Measurements from ENCODE around the gene DVL2.

The DVL2 gene

DNA sequence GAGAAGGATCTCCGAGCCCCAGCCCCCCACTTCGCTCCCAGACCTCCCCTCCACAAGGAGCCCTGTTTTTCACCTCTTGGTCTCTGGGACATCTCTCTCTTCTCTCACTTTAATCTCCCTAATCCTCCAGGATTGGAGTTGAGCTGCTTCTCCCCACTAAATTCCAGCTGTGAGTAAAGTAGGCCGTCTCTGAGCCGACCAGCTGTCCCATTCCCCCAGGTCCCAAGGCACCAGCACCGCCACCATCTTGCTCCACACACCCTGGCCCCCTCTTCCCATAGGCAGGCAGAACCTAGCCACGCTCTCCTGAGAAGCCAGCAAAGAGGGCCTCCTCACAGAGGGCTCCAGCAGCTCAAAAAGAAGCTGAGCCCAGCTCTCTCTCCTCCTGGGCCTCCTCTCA lies 15.6 kb downstream of the DVL2 start:
- no peak overlapping the region for H3K4me3 ChIP-seq (ENCODE audit: low read length)
- H3K27ac ChIP-seq (ENCODE audit: low read length), result no peak overlapping the region
- no CpG with 5 or more reads among the region's 6 CpGs for WGBS (ENCODE audit: insufficient coverage, insufficient read length)
- H3K36me3 ChIP-seq (ENCODE audit: control insufficient read depth, insufficient read depth, low read length), result peaks cover 19% of the 10 kb centered on the region
- H3K27me3 ChIP-seq (ENCODE audit: control insufficient read depth, insufficient read depth, low read length), result no peaks in the 10 kb centered on the region
- DNase-seq (ENCODE audit: low read depth, low spot score), result no peak
- H3K9me3 ChIP-seq (ENCODE audit: control insufficient read depth, insufficient read depth, low read length), result no peaks in the 10 kb centered on the region
- H3K4me1 ChIP-seq (ENCODE audit: control insufficient read depth, insufficient read depth, low read length), result peaks cover 3% of the 10 kb centered on the region

DNA sequence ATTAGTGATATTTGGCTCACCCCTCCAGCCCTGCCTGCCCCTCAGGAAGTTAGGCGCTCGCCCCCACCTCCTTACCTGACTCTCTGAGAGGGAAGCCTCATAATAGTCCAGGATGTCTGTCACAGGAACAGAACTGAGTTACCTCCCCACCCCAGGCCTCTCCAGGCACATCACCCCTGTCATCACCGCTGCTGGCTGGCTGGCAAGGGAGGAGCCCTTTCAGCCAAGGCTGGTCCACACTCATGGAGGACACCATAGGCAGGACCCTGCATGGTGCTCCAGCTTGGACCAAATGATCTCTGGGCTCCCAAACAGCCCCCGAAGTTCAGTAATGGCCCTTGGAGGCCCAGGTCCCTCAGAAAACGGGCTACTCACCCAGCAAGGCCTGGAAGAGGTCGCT lies 16.2 kb downstream of the DVL2 start:
- Histone ChIP-seq H3K4me1 (ENCODE audit: control insufficient read depth, insufficient read depth, low read length) (peaks cover 3% of the 10 kb centered on the region), H3K27ac (ENCODE audit: low read length) (no peak overlapping the region), H3K4me3 (ENCODE audit: low read length) (no peak overlapping the region), H3K36me3 (ENCODE audit: control insufficient read depth, insufficient read depth, low read length) (peaks cover 13% of the 10 kb centered on the region; the same call in 1 of the 2 replicates), H3K27me3 (ENCODE audit: control insufficient read depth, insufficient read depth, low read length) (no peaks in the 10 kb centered on the region), H3K9me3 (ENCODE audit: control insufficient read depth, insufficient read depth, low read length) (no peaks in the 10 kb centered on the region)
- DNase-seq (ENCODE audit: low read depth, low spot score), result no peak
- no CpG with 5 or more reads among the region's 6 CpGs for WGBS (ENCODE audit: insufficient coverage, insufficient read length)

DNA sequence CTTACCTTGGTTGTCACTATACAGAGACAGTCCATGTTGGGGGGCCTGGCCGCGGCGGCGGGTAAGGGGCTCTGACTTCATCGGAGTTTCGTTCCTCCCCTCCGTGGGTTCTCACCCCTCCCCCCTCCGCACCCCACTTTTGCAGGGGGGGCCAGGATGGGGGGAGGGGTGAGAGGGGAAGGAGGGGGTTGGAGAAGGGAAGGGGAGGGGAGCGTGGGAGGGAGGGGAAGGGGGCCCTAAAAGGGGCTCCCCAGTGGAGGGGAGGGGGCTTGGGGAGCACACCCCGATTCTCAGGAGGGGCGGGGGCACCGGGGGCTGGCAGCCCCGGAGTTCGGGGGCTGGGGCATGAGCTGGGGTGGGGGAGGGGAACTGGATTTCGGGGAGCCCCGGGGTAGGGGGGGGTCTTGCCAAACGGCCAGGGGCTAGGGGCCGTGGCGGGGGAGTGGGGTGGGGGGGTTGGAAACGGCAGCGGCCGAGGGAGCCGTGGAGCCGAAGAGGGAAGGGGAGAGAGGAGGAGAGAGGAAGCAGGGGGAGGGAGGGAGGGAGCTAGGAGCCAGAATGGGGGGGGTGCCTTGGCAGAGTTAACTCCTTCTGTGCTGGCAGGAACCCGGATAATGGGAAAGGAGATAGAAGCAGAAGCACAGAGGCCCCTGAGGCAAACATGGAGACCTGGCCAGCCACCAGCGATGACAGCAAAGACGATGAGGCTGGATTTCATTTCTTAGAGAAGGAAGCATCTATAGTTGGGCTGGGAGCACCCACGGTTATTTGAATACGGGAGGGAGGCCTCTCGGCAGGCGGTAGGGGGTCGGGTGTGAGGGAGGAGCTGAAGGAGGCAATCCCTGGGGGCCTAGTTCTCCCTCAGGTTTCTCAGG lies 17.0 kb downstream of the DVL2 start:
- no peaks in the 10 kb centered on the region for H3K27me3 ChIP-seq (ENCODE audit: control insufficient read depth, insufficient read depth, low read length)
- peaks cover 3% of the 10 kb centered on the region for H3K4me1 ChIP-seq (ENCODE audit: control insufficient read depth, insufficient read depth, low read length)
- H3K4me3 ChIP-seq (ENCODE audit: low read length), result peak overlapping the region; percentile 35; the same call in 1 of the 2 replicates
- H3K36me3 ChIP-seq (ENCODE audit: control insufficient read depth, insufficient read depth, low read length), result peaks cover 7% of the 10 kb centered on the region; the same call in 1 of the 2 replicates
- DNase-seq (ENCODE audit: low read depth, low spot score), result no peak
- no CpG with 5 or more reads among the region's 32 CpGs for WGBS (ENCODE audit: insufficient coverage, insufficient read length)
- no peaks in the 10 kb centered on the region for H3K9me3 ChIP-seq (ENCODE audit: control insufficient read depth, insufficient read depth, low read length)
- H3K27ac ChIP-seq (ENCODE audit: low read length), result no peak overlapping the region

DNA sequence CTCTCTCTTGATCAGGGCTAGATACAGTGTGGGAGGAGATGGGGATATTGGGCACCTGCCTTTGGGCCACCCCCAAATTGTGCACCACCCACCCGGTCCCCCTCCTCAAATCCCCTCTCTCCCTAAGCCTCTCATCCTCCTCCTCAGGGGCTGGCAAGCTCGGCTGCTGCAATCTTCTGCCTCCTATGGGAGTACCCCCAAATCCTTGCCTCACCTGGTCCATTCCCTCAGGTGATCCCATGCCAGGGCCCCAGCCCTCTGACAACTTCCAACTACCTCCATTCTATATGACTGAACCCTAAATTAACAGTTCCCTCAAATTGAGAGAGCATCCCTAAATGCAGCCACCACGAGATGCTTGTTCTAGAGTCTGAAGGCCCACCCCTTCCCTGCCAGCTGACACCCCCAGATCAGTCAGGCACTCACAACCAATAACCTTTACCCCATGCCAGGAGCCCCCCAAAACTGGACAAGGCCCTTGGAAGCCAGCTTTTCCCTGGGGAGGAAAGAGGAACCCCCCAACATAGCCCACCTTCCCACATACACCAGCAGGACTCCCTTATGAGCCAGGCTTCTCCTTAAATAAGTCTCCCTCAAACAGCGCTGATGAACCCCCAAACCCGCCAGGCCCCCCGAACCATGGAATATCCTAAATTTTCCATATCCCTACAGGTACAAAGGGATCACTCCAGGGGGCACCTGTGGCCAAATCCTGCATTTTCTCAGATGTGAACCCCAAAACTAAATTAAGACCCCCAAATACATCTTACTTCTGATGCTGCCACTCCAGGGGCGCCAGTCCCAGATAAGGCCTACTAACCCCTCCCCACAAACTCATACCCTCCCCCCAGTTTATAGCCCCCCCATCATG lies 17.8 kb downstream of the DVL2 start:
- H3K27me3 ChIP-seq (ENCODE audit: control insufficient read depth, insufficient read depth, low read length), result no peaks in the 10 kb centered on the region
- no peaks in the 10 kb centered on the region for H3K9me3 ChIP-seq (ENCODE audit: control insufficient read depth, insufficient read depth, low read length)
- no peak for DNase-seq (ENCODE audit: low read depth, low spot score)
- peaks cover 3% of the 10 kb centered on the region for H3K4me1 ChIP-seq (ENCODE audit: control insufficient read depth, insufficient read depth, low read length)
- 0 out of 2 replicates have a peak, but pooled peaks cover 3% of the 10 kb centered on the region for H3K36me3 ChIP-seq (ENCODE audit: control insufficient read depth, insufficient read depth, low read length)
- no CpG with 5 or more reads among the region's 7 CpGs for WGBS (ENCODE audit: insufficient coverage, insufficient read length)
- peak overlapping the region; percentile 35; the same call in 1 of the 2 replicates for H3K4me3 ChIP-seq (ENCODE audit: low read length)
- no peak overlapping the region for H3K27ac ChIP-seq (ENCODE audit: low read length)

DNA sequence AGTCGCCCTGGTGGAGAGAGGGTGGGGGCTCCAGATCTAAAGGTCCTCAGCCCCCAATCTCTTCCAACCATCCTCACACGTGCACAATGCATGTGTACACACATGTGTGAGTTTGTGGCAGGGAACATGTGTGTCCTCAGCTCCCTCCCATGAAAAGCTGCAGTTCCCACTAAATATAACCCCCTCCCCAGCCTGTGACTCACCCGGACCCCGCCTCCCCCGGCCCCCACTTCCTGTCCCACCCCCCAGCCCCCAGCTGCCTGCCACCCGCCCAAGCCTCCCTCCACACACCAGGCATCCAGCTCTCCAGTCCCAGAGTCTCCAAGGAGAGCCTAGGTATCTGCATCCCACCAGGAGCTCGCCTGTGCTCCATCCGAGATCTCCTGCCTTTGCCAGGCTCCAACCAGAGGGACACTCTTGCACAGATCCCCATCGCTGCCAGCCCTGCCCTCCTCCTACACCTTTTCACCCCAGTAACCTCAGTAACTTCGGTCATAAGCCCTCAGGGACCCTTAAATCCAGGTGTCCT lies 18.6 kb downstream of the DVL2 start:
- H3K4me1 ChIP-seq (ENCODE audit: control insufficient read depth, insufficient read depth, low read length), result peaks cover 3% of the 10 kb centered on the region

DNA sequence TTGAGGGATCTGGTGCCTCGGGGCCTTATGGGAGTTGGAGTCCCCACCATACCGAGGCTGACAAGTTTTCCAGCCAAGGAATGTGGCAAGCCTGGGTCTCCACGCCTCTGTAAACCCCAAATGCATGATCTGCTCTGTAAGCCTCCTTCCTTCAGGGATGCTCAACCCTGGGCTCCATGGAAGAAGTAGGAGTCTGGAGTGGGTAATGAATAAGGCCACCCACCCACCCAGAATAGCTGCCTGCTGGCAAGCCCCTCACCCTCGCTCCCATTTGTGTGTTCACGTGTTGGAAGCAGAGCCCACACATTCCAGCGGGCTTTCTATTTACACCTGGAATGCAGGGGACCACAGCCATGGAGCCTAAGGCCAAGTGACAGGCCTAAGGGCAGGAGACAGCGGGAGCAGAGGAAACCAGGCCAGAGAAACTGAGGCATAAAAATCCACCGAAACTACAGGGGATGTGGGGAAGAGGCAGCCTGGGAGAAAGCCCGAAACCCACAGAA lies 19.1 kb downstream of the DVL2 start:
- Histone ChIP-seq H3K27me3 (ENCODE audit: control insufficient read depth, insufficient read depth, low read length) (no peaks in the 10 kb centered on the region), H3K4me3 (ENCODE audit: low read length) (no peak overlapping the region; the same call in 1 of the 2 replicates), H3K27ac (ENCODE audit: low read length) (no peak overlapping the region), H3K36me3 (ENCODE audit: control insufficient read depth, insufficient read depth, low read length) (no peaks in the 10 kb centered on the region), H3K4me1 (ENCODE audit: control insufficient read depth, insufficient read depth, low read length) (peaks cover 3% of the 10 kb centered on the region), H3K9me3 (ENCODE audit: control insufficient read depth, insufficient read depth, low read length) (no peaks in the 10 kb centered on the region)
- DNase-seq (ENCODE audit: low read depth, low spot score), result peak; percentile 90
- WGBS (ENCODE audit: insufficient coverage, insufficient read length), result no CpG with 5 or more reads among the region's 9 CpGs

More for the DNA sequence above, 18.6 kb downstream of the DVL2 start:
- Histone ChIP-seq H3K27ac (ENCODE audit: low read length) (no peak overlapping the region), H3K36me3 (ENCODE audit: control insufficient read depth, insufficient read depth, low read length) (no peaks in the 10 kb centered on the region), H3K9me3 (ENCODE audit: control insufficient read depth, insufficient read depth, low read length) (no peaks in the 10 kb centered on the region), H3K27me3 (ENCODE audit: control insufficient read depth, insufficient read depth, low read length) (no peaks in the 10 kb centered on the region), H3K4me3 (ENCODE audit: low read length) (peak overlapping the region; percentile 13; the same call in 1 of the 2 replicates)
- no CpG with 5 or more reads among the region's 10 CpGs for WGBS (ENCODE audit: insufficient coverage, insufficient read length)
- no peak for DNase-seq (ENCODE audit: low read depth, low spot score)

DNA sequence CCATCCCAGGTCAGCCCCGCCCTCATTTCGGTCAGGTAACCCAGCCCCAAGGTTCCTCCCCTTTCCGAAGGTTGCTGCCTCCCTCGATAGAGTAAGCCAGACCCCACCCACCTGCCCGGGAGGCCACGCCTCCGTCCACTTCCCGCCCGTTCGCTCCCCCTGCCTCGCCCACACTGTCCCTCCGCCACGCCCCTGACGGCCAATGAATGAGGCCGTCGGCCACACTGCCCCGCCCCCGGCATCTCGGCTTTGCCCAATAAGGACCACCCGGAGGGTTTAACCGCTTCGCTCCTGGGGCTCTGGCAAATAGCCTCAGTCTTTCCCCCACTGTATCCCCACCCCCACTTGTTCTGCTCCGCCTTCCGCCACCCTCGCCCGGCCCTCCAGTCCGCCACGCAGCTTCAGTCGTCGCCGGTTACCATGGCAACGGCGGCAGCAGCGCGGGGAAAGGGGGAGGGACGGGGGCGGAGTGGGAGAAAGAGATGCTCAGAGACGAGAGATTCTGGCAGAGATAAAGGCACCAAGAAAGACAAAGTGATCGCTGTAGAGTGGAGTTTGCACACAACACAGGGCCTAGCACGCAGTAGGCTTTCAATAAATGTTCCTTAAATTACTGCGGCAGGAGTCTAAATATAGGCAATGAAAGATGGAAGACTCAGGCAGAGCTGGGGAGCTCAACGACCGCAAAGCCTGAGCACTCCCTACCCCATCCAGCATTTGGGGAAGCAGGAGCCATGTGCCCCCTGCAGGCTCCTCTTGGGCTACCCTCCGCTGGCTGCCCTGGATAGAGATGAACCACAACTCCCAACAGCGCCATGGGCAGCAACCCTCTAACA lies 19.8 kb downstream of the DVL2 start:
- WGBS (ENCODE audit: insufficient coverage, insufficient read length), result no CpG with 5 or more reads among the region's 45 CpGs
- peak; percentile 99 for DNase-seq (ENCODE audit: low read depth, low spot score)

DNA sequence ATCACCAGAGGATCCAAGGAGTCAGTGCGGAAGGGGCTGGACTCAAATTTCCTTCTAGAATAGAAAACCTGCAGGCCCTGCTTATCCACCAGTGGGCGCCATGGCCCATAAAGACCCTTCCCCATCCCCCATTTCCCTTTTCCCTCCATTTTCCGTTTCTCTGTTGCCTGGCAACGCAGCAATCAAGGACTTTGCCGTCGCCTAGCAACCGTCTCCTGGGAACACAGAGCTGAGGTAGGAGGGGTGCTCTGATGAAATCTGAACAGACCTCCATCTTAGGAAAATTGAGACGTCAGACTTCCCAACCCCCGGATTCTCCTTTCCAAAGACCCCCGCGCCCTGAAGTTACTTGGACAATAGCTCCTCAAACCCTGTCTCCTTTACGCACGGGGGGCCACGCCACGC lies 20.4 kb downstream of the DVL2 start:
- peaks cover 6% of the 10 kb centered on the region for H3K4me1 ChIP-seq (ENCODE audit: control insufficient read depth, insufficient read depth, low read length)
- H3K27me3 ChIP-seq (ENCODE audit: control insufficient read depth, insufficient read depth, low read length), result no peaks in the 10 kb centered on the region
- H3K4me3 ChIP-seq (ENCODE audit: low read length), result peak overlapping the region; percentile 34; the same call in 1 of the 2 replicates
- no peak overlapping the region for H3K27ac ChIP-seq (ENCODE audit: low read length)
- WGBS (ENCODE audit: insufficient coverage, insufficient read length), result no CpG with 5 or more reads among the region's 15 CpGs
- DNase-seq (ENCODE audit: low read depth, low spot score), result peak; percentile 98
- H3K36me3 ChIP-seq (ENCODE audit: control insufficient read depth, insufficient read depth, low read length), result no peaks in the 10 kb centered on the region
- H3K9me3 ChIP-seq (ENCODE audit: control insufficient read depth, insufficient read depth, low read length), result no peaks in the 10 kb centered on the region

More for the DNA sequence above, 19.8 kb downstream of the DVL2 start:
- peaks cover 3% of the 10 kb centered on the region for H3K4me1 ChIP-seq (ENCODE audit: control insufficient read depth, insufficient read depth, low read length)
- no peaks in the 10 kb centered on the region for H3K27me3 ChIP-seq (ENCODE audit: control insufficient read depth, insufficient read depth, low read length)
- no peaks in the 10 kb centered on the region for H3K9me3 ChIP-seq (ENCODE audit: control insufficient read depth, insufficient read depth, low read length)
- peak overlapping the region; percentile 34; the same call in 1 of the 2 replicates for H3K4me3 ChIP-seq (ENCODE audit: low read length)
- no peaks in the 10 kb centered on the region for H3K36me3 ChIP-seq (ENCODE audit: control insufficient read depth, insufficient read depth, low read length)
- no peak overlapping the region for H3K27ac ChIP-seq (ENCODE audit: low read length)

DNA sequence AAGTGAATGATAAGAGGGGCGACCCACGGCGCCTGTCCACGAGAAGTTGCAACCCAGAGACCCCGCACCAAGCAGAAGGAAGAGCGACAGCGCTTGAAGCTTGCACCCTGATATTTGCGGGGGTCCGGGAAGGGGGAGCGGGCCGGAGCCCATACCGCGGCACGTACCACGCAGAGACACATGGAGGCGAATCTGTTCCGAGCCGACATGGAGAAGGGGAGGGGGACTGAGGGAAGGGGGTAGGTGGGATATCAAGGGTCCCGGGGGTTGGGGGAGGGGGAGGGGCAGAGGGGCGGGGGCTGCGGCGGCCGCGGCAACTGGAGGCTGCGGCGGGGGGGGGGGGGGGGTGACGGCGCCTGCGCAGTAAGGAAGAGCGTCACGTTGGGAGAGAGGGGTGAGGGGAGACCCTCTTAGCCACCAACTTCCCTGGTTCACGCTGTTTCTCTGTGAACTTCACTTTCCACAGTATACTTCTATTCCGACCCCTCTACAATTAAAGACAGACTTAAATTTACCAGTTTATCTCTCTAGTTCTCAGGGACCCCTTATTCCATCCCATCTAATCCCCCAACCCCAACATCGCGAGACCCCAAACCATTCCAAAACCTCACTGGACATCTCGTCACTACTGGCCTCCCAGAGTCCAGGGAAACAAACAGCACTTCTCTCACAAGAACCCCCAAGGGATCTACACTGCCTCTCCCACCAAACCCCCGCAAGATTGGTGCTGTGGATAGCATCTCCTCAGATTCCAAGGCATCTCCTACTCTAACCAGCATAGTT lies 22.6 kb downstream of the DVL2 start:
- Histone ChIP-seq H3K27ac (ENCODE audit: low read length) (no peak overlapping the region), H3K4me3 (ENCODE audit: low read length) (peak overlapping the region; percentile 25; the same call in 1 of the 2 replicates), H3K9me3 (ENCODE audit: control insufficient read depth, insufficient read depth, low read length) (no peaks in the 10 kb centered on the region), H3K4me1 (ENCODE audit: control insufficient read depth, insufficient read depth, low read length) (peaks cover 13% of the 10 kb centered on the region), H3K36me3 (ENCODE audit: control insufficient read depth, insufficient read depth, low read length) (no peaks in the 10 kb centered on the region), H3K27me3 (ENCODE audit: control insufficient read depth, insufficient read depth, low read length) (no peaks in the 10 kb centered on the region)
- no peak for DNase-seq (ENCODE audit: low read depth, low spot score)
- WGBS (ENCODE audit: insufficient coverage, insufficient read length), result no CpG with 5 or more reads among the region's 37 CpGs

All from iPS DF 6.9 (cell line).